RWPE2 (cell line): ENCODE results near the gene SCUBE1.

Source experiments
- ATAC-seq: fragments of 200-7000 bp; cut with Tn5 transposase; 3 replicates; pipeline ENCODE4 v1.9.1; 2021; ENCODE audit warnings: low read depth
- DNase-seq: peaks from one replicate; pipeline ENCODE4 v3.0.0-alpha.2; 2020; ENCODE audit warnings: low spot score
- H3K27ac ChIP-seq: fragments of 450-650 bp; 2 replicates; pipeline ENCODE4 v1.5.1; 2017; ENCODE audit warnings: mild to moderate bottlenecking; ENCODE audit not compliant: poor library complexity, severe bottlenecking
- H3K27me3 ChIP-seq: fragments of 250-450 bp; sonication (Bioruptor Pico); 2 replicates; pipeline ENCODE4 v1.5.1; 2021; ENCODE audit warnings: mild to moderate bottlenecking, moderate library complexity; ENCODE audit not compliant: insufficient read depth, poor library complexity, severe bottlenecking
- H3K36me3 ChIP-seq: fragments of 250-450 bp; sonication (Bioruptor Pico); 2 replicates; pipeline ENCODE4 v1.5.1; 2020; ENCODE audit warnings: low read depth, mild to moderate bottlenecking, moderate library complexity
- H3K4me1 ChIP-seq: fragments of 250-450 bp; sonication (Bioruptor Pico); 2 replicates; pipeline ENCODE4 v1.5.1; 2021; ENCODE audit warnings: mild to moderate bottlenecking, moderate library complexity; ENCODE audit not compliant: insufficient read depth, poor library complexity, severe bottlenecking
- H3K4me3 ChIP-seq: fragments of 250-450 bp; sonication (Bioruptor Pico); 2 replicates; pipeline ENCODE4 v1.5.1; 2021; ENCODE audit warnings: mild to moderate bottlenecking, moderate library complexity; ENCODE audit not compliant: severe bottlenecking
- H3K9me3 ChIP-seq: fragments of 250-450 bp; sonication (Bioruptor Pico); 2 replicates; pipeline ENCODE4 v1.5.1; 2021; ENCODE audit warnings: mild to moderate bottlenecking, moderate library complexity; ENCODE audit not compliant: severe bottlenecking
- TF ChIP-seq, protein P1 (sequence below): fragments of 450-650 bp; IDR thresholded peaks from one replicate; pipeline ENCODE4 v1.5.1; 2017; ENCODE audit warnings: mild to moderate bottlenecking, moderate library complexity; ENCODE audit not compliant: poor library complexity, severe bottlenecking

SCUBE1 gene

GRCh38 chr22:43220625-43221380 is 122.4 kb downstream of the SCUBE1 start:
- Histone ChIP-seq H3K4me1 (no peaks in the 10 kb centered on the region), H3K4me3 (no peak overlapping the region), H3K27ac (no peak overlapping the region), H3K27me3 (no peaks in the 10 kb centered on the region), H3K36me3 (no peaks in the 10 kb centered on the region), H3K9me3 (no peaks in the 10 kb centered on the region)
- DNase-seq (no peak), ATAC-seq (no peak; the same call in 2 of the 3 replicates)
- TF ChIP-seq, protein P1, sequence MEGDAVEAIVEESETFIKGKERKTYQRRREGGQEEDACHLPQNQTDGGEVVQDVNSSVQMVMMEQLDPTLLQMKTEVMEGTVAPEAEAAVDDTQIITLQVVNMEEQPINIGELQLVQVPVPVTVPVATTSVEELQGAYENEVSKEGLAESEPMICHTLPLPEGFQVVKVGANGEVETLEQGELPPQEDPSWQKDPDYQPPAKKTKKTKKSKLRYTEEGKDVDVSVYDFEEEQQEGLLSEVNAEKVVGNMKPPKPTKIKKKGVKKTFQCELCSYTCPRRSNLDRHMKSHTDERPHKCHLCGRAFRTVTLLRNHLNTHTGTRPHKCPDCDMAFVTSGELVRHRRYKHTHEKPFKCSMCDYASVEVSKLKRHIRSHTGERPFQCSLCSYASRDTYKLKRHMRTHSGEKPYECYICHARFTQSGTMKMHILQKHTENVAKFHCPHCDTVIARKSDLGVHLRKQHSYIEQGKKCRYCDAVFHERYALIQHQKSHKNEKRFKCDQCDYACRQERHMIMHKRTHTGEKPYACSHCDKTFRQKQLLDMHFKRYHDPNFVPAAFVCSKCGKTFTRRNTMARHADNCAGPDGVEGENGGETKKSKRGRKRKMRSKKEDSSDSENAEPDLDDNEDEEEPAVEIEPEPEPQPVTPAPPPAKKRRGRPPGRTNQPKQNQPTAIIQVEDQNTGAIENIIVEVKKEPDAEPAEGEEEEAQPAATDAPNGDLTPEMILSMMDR = no peak

GRCh38 chr22:43218786-43219185 is 124.4 kb downstream of the SCUBE1 start:
- Histone ChIP-seq H3K36me3 (no peaks in the 10 kb centered on the region), H3K9me3 (no peaks in the 10 kb centered on the region), H3K27ac (no peak overlapping the region), H3K4me3 (no peak overlapping the region), H3K4me1 (no peaks in the 10 kb centered on the region), H3K27me3 (no peaks in the 10 kb centered on the region)
- ATAC-seq (no peak), DNase-seq (no peak)
- TF ChIP-seq, protein P1 = no peak

DNA sequence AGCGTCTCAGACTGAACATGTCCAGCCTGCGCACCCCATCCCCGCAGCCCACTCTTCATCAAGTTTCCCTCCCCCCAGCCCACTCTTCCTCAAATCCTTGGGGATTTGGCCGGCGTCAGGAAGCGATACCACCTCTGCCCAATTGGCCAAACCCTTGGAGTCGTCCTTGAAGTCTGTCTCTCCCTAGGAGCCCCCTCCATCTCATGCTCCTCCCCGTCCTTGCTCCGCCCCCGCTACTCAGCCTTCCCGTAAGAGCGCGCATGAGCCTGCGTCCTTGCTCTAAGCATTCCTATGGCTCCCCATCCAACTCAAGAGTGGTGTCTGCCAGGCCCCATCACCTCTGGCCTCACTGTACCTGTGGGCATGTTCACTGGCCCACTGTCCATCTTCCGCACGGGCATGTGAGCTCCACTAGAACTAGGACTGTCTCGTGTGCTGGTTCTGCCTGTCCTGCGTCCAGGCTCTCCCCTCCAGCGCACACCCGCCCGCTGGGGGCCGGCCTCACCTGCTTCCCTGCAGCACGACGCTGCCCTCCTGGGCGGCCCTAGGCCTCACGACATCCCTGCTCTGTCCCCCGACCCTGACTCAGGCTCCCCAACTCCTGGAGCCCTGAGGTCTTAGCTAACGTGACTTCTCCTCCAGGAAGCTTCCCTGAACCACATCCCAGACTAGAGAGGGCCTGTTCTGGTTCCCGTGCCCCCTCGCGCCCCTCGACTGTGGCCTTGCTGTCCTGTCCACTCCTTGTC is 125.7 kb downstream of the SCUBE1 start:
- no peaks in the 10 kb centered on the region for H3K4me1 ChIP-seq
- no peak overlapping the region for H3K4me3 ChIP-seq
- DNase-seq = no peak
- H3K36me3 ChIP-seq = no peaks in the 10 kb centered on the region
- H3K27me3 ChIP-seq = no peaks in the 10 kb centered on the region
- ATAC-seq = no peak
- no peak overlapping the region for H3K27ac ChIP-seq
- TF ChIP-seq, protein P1 = no peak
- H3K9me3 ChIP-seq = no peaks in the 10 kb centered on the region

- Histone ChIP-seq H3K4me3 (no peak overlapping the region), H3K27ac (no peak overlapping the region), H3K9me3 (no peaks in the 10 kb centered on the region), H3K27me3 (no peaks in the 10 kb centered on the region), H3K36me3 (no peaks in the 10 kb centered on the region), H3K4me1 (no peaks in the 10 kb centered on the region)
- DNase-seq (no peak), ATAC-seq (no peak)
- TF ChIP-seq, protein P1 = no peak
Measured at GRCh38 chr22:43216738-43217137, 126.4 kb downstream of the SCUBE1 start.
